Stimulated activated naive CD4-positive, alpha-beta T cell treated with Interleukin-2 at 50 U/mL for 16 hours (primary cell): ENCODE data around the gene RTBDN.
A peak's percentile ranks its signal among the peaks of the same experiment; 100 is the strongest.

Experiments
- DNase-seq: peaks from one replicate; lab custom pipeline; 2025; lab: John Stamatoyannopoulos, UW

The RTBDN gene

GRCh38 chr19:12834566-12834943 is at the start of gene RTBDN:
Gene RTBDN, minus strand, starts transcription at chr19:12834579. Its CDS starts 4,600 bp downstream, at chr19:12829979.
- no peak for DNase-seq

GRCh38 chr19:12882589-12882988 is 48.2 kb upstream of the RTBDN start:
- DNase-seq: no peak

- peak; percentile 87 for DNase-seq
Measured at GRCh38 chr19:12881172-12881808, 46.9 kb upstream of the RTBDN start, which contains the start of gene DNASE2. Gene DNASE2, minus strand, starts transcription at chr19:12881449. Its CDS starts 74 bp downstream, at chr19:12881375.

GRCh38 chr19:12880551-12881171 is 46.3 kb upstream of the RTBDN start:
- no peak for DNase-seq

GRCh38 chr19:12875086-12875485 is 40.7 kb upstream of the RTBDN start:
- no peak for DNase-seq

GRCh38 chr19:12873891-12874745 is 39.7 kb upstream of the RTBDN start:
- DNase-seq: no peak

GRCh38 chr19:12872941-12873890 is 38.8 kb upstream of the RTBDN start:
- peak; percentile 32 for DNase-seq

GRCh38 chr19:12872255-12872654 is 37.9 kb upstream of the RTBDN start:
- DNase-seq: no peak

GRCh38 chr19:12871681-12872080 is 37.3 kb upstream of the RTBDN start:
- DNase-seq: no peak

GRCh38 chr19:12868540-12869112 is 34.2 kb upstream of the RTBDN start:
- DNase-seq: no peak

GRCh38 chr19:12867120-12868099 is 33.0 kb upstream of the RTBDN start:
- peak; percentile 32 for DNase-seq

- DNase-seq: no peak
Measured at GRCh38 chr19:12866416-12867119, 32.2 kb upstream of the RTBDN start.

- no peak for DNase-seq
Measured at GRCh38 chr19:12865746-12866415, 31.5 kb upstream of the RTBDN start.

- no peak for DNase-seq
Measured at GRCh38 chr19:12864721-12865715, 30.6 kb upstream of the RTBDN start.

- no peak for DNase-seq
Measured at GRCh38 chr19:12864143-12864542, 29.8 kb upstream of the RTBDN start.

- no peak for DNase-seq
Measured at GRCh38 chr19:12859546-12859945, 25.2 kb upstream of the RTBDN start.

GRCh38 chr19:12858041-12858928 is 23.9 kb upstream of the RTBDN start:
- DNase-seq: no peak
